HG03060 (cell line): ENCODE measurements around the gene AHNAK2.
"Not testable (repeated sequence)": the region's sequence is repeated elsewhere in the genome, so short reads cannot be mapped to it uniquely, and the experiment has no call there.

Source experiments
- ATAC-seq: cut with Tn5 transposase; IDR thresholded peaks from one replicate; pipeline ENCODE4 v1.9.1; 2021; ENCODE audit warnings: low read depth, moderate number of reproducible peaks; ENCODE audit not compliant: unreplicated experiment

Gene AHNAK2

DNA sequence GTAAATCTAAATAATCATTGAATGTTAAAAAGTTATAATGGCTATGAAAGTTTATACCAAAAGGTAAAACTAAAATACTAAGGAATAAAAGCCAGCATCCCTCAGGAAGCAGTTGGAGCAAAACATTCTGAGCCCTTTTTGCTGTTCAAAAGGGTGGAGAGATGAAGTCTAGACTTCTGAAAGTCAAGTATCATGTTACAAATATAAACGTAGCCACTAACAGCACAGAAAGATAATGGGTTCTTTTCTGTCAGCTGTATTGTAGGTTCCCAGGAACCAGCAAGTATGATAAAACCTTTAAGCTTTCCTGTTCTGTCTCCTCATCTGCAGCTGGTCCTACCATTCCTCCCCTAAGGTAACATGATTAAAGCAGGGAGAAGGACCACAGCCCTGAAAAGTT is 69.9 kb downstream of the AHNAK2 start:
- ATAC-seq = no peak

DNA sequence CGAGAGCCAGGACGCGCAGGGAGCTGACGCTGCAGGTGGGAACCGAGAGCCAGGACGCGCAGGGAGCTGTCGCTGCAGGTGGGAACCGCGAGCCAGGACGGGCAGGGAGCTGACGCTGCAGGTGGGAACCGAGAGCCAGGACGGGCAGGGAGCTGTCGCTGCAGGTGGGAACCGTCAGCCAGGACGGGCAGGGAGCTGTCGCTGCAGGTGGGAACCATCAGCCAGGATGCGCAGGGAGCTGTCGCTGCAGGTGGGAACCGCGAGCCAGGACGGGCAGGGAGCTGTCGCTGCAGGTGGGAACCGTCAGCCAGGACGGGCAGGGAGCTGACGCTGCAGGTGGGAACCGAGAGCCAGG is 72.6 kb downstream of the AHNAK2 start:
- ATAC-seq = not testable (repeated sequence)

DNA sequence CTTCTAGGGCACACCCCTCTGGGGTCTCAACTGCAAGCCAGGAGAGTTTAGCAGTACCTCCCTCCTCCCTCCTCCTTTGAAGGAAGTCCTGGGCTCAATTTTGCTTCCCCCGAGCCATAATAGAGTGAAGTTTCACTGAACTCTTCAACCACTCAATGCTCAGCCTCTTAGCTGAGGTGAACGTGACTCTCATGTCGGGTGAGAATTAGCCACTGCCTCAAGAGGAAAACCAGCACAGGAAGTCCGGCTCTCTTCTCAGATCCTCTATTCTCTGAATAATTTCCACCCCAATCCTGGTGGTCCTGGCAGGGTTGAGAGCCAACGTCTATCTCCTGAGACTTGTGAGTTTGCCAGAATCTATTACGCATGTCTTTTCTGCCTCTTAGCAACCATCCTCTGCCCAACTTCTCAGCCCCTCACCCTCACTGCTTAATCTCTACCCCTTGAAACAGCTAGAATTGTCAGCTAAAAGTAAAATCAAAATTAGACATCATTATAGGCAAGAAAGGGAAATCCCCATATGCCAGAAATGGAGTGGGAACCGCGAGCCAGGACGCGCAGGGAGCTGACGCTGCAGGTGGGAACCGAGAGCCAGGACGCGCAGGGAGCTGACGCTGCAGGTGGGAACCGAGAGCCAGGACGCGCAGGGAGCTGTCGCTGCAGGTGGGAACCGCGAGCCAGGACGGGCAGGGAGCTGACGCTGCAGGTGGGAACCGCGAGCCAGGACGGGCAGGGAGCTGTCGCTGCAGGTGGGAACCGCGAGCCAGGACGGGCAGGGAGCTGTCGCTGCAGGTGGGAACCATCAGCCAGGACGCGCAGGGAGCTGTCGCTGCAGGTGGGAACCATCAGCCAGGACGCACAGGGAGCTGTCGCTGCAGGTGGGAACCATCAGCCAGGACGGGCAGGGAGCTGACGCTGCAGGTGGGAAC is 73.3 kb downstream of the AHNAK2 start:
- ATAC-seq = not testable (repeated sequence)

DNA sequence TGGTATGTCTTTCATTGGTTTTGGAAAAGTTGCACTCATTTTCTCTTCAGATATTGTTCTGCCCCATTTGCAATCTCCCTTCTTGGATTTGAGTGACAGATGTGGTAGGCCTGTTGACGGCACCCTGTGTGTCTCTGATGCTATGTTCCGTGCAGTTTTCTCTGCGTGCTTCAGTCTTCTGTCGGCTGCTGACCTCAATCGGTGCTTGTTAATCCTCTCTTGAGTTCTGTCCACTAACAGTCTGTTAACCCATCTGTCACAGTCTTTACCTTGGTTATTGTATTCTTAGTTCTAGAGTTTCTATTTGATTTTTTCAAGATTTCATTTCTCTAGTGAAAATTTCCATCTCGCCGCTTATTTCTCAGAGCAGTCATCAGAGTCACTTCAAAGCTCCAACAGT is 74.2 kb downstream of the AHNAK2 start:
- ATAC-seq = no peak

DNA sequence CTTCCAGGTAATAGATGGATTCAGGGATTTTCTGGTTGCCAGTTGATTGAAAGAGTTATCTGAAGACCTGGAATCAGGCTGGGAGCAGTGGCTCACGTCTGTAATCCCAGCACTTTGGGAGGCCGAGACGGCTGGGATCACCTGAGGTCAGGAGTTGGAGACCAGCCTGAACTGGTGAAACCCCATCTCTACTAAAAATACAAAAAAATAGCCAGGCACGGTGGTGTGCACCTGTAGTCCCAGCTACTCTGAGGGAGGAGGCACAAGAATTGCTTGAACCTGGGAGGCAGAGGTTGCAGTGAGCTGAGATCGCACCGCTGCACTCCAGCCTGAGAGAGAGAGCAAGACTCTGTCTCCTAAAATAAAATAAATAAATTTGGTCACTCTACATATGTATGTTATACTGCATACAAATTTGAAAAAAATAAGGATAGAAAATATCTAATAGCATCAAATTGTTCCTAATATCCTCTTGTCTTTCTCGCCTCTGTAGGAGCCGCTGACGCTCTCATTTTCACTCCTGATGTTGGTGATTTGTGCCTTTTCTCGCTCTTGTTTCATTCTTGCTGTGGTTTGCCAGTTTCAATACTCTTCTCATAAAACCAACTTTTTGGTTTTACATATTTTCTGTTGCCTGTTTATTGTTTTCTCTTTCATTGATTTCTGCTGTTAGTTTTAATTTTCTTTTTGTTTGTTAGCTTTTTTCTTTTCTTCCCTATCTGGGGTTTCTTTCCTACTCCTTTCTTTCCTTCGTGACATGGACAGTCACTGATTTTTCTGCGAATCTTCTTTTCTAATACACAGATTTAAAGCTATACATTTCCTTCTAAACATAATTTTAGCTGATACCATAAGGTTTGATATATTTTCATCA is 77.3 kb downstream of the AHNAK2 start:
- no peak for ATAC-seq

DNA sequence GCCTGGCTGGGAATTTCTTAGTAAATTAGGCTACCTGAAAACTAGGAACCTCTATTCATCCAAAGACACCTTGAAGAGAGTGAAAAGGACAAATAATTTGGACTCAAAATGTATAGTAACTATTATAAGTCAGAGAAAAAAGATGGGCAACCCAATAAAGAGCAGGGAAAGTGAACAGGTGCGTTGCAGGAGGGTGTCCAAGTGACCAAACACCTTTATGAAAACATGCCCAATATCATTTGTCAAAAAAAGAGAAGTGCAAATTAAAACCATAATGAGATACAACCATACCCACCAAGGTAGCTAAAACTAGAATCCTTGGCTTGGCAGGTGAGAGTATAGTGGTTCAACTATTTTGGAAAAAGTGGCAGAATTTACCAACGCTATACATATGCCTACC is 78.4 kb downstream of the AHNAK2 start:
- no peak for ATAC-seq

DNA sequence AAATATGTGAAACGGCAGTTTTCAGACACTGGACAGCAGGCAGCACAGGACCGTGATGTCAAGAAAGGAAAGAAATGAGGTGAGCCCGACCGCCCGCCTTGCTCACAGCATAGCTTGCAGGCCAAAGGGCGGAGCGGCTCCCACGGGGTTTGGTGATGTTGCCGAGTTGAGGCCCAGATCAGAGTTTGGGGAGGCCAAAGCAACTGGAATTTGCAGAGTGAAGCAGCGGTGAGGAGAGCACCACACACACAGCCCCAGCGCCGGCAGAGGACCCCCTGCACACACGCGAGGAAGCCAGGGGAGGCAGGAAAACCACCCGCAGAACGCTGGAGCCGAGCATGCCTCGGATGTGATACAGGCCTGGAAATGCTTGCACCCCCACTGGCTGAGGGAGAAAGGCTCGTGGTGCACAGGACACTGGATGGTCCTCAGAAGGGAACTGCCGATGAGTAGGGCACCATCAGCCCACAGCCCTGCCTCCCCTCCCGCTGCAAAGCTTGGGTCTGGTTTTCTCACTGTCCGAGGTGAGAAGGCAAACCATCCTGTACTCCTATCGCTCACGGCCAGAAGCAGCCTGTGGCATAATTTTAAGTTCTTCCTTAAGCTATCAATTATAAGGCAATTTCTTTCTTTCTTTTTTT is 79.2 kb downstream of the AHNAK2 start:
- no peak for ATAC-seq

DNA sequence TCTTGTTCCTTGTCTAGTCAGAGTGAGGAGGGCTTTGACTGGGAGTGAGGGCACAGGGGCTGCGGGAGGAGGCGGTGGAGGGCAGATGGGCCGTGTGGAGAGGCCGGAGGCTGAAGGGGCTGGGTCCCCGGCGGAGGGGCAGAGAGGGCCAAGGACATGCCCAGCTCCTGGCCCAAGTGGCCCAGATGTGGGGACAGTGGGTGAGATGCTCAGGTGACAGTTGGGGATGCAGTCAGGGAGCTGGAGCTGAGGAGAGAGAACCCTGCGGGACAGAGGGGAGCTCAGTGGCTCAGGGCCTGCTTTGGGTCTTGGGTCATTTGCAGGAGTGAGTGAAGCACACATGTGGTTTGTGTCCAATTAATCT is 80.0 kb downstream of the AHNAK2 start:
- no peak for ATAC-seq

DNA sequence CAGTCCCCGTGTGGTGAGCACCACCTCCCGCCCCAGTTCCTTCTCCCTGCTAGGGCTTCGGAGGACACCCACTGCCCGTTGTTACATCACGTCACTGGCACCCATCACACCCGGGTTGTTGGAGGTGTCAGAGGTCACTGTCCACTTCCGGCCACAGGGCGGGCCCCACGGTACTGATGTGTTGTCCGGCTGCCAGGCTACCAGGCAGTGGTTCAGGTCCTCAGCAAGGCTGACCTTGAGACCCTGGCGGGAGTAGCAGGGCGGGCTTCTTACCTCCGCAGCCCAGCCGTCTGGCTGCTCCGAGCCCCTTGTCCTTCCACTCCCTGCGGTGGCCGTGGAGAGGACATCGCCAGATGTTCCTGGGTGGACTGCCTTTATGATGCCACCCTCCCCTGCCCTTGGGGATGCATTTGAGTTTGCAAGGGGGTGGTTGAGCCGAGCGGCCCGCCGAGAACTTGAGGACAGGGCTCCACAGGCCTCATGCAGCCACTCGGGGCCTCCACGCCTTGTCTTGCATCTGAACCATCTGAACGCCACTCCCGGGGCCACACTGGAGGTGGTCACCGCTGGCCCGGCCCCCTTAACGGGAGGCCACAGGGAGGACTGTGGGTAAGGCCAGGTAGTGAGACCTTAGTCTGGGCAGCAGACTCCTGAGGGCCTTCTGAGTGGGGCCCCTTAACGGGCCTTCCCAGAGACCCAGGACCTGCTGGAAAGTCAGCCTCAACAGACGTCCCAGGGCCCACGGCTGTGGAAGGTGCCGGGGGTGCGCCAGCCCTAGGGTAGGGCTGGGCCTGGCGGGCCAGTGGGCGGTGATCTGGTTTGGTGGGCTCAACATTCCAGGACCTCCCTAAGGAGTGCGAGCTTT is 80.6 kb downstream of the AHNAK2 start:
- no peak for ATAC-seq

DNA sequence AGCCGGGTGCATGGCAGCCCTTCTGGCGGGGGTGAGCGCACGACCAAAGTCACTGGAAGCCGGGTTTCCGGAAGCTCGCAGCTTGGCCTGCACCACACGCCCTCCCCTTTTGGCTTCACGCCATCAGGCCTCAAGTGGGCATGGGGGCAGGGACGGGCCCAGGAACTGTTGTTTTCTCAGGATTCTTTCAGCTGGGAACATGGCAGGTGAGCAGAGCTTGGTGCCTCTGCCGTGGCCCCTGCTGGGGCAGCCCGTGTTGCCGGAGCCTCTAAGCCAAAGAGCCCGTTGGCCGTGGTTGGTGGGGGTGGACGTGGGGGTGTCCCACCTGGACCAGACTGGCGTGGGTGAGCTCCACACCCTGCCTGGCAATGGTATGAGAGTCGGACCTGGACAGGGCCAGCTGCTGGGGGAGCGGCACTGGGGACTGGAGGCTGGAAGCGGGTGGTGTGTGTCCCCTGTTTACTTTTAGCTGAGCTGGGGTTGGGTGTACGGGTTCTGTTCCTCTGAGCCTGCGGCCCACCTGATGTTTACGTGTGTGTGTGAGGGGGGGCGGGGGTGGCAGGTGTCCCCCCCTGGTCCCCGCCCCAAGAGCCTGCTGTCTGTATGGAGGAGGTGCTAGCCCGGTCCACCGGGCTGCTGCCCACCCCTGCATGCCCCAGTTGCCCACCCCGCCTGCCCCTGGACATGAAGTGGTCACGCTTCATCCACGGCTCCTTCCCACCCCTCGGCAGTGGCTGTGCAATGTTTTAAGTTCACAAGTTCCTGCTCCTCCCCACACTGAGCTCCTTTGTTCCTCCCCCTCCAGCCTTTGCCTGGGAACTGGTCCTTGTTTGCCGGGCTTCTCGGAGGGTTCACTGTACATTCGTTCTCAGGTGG is 82.2 kb downstream of the AHNAK2 start:
- ATAC-seq = no peak

DNA sequence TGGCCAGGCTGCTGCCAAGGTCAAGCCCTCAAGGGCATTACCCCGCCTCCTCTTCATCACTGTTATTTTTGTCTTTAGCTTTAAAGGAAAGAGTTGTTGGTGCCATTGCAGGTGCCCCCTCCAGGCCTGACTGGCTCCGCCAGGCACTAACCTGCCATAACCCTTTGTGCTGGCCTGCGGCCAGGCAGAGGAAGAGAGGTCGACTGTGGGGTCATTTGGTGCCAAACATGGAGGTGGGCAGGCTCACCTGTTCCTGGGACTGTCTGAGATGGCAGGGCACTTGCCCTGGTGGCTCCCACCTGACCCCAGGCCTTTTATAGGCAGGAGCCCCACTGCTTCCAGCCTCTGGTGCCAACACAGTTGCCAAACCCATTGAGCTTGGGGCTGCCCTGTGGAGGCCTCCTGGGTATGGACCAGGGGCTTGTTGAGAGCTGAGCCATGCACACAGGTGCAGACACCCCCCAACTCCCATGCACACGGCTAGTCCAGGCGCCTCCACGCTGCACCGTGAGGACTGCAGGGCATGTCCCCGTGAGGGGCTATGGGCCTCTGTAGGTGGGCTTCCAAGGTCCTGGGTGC is 82.9 kb downstream of the AHNAK2 start:
- ATAC-seq = no peak

DNA sequence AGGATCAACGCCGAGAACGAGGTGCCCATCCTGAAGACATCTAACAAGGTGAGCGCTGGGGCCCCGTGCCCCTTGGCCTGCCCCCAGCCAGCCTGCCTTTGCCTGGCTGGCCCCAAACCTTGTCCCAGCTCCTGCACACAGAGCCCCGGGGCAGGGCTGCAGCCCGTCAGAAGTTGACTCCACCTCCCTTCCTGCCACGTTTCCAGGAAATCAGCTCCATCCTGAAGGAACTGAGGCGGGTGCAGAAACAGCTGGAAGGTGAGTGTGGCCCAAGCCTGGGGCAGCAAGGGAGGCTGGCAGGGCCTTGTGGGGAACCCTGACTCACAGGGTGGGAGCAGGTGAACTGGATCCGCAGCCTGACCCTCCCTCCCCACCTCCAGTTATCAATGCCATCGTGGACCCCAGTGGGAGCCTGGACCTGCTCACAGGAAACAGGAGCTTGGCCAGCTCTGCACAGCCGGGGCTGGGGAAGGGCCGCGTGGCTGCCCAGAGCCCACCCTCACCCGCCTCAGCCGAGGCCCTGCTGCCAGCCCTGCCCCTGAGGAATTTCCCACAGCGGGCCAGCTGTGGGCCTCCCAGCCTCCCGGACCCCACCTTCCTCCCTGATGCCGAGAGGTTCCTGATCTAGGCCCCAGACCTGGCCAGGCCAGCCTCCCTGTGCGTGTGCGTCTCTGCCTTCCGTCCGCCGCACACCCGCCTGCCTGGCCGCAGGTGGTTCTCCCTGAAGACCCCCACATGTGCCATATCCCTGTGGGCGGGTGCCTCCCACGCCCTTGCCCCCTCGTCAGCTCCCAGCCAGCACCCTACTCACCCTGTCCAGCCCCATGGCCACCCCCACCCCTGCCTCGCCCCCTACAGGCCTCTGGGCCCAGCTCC is 83.6 kb downstream of the AHNAK2 start:
- ATAC-seq = no peak

DNA sequence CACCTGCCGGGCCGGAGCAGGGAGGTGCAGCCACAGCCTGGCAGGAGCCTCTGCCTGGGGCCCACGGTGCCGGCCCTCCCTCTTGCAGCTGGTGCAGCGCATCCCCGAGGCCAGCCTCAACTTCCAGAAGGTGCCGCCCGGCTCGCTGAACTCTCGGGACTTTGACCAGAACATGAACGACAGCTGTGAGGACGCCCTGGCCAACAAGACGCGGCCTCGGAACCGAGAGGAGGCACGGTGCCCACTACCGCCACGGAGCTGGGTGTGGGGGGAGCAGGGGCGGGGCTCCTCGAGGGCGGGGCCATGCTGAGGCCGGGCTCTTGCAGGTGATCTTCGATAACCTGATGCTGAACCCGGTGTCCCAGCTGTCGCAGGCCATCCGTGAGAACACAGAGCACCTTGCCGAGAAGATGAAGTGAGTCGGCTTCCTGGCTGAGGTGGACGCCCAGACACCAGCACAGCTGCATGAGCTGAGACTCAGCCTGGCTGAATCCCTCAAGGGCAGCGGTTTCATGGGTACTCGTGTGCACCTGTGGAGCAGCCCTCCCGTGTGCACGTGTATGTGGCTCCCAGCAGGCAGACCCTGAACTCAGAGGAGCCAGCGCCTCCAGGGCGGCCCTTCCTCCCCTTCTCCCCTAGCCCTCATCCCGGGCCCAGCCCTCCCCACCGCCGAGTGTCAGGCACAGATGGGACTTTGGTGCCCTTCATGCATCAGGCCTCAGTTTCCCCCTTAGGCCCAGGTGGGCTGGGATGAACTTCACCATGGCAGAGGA is 84.6 kb downstream of the AHNAK2 start:
- no peak for ATAC-seq

DNA sequence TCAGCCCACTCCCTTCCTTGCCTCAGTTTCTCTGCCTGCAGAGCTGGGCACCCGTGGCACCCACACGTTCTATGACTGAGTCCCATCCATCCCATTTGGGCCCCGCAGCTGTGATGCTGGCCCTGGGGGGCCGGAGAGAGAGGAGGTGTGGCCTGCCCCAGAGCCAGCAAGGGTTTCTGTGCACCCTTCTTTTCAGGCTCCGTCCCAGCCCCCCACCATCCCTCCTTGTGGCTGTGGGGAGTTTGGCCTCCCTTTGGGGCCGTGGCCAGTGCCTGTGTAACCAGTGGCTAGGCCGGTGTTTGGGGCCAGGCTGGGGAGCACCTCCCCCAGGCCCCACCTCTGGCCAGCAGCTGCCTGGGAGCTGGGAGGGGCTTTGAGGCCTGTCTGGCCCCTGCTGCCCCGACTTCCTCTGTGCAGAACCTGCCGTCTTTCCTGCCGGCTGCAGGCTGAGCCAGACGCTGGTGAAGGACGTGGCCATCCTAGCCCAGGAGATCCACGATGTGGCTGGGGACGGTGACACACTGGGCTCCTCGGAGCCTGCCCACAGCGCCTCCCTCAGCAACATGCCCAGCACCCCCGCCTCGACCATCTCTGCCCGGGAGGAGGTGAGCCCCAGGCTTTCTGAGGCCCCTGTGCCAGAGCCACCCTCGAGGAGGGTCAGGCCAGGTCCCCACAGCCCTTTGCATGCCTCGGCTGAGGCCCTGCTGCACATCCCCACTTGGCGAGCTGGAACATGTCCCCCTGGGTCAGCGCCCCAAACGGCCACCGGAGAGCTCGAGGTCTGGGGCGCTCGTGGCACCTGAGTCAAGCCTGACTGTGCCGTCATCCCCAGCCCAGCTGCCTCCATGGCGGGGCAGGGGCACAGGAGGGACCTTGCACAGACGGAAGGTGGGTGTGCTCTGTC is 85.4 kb downstream of the AHNAK2 start:
- no peak for ATAC-seq

DNA sequence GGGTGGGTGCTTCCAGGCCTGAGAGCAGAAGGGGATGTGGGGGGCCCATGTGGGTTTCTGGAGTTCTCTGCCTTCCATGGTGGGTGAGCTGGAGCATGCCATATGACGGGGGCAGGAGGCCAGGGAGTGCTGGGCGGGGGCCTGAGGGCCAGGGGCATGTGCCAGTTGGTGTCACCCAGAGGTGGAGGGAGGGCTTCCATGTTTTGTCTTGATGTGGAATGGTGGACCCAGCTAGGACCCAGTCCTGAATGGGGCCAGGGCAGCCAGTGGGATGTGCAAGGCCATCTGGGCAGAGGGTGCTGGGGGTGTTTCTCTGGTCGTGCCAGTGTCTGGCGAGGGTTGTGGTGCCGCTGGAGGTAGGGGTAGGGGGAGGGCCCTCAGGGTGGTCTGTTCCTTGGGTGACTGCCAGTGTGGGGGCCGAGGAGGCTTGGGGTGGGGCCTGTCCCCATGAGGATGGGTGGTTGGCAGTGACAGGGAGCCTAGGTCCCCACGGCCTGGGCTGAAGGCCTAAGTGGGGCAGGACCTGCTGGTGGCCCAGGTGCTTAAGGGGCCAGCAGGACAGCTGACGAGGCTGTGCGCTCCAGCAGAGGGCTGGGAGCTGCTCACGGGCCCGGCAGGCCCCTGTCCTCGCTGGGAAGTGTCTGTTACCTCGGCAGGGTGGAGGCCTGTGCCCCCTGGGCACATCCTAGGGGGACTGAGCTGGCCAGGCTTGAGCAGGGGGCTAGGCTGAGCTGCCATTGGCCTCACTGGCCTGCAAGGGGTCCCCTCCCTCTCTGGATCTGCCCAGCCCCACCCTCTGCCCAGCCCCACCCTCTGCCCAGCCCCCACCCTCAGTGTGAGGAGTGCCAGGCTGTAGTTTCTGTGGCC is 86.3 kb downstream of the AHNAK2 start:
- ATAC-seq = no peak
